GM13977 (cell line): ENCODE measurements around the gene OBSCN.

Experiments used
- DNase-seq: peaks from one replicate; pipeline ENCODE4 v3.0.0; 2012; ENCODE audit warnings: low spot score
- CTCF ChIP-seq: IDR thresholded peaks from 2 replicates; pipeline ENCODE4 v1.5.1; 2012; ENCODE audit warnings: mild to moderate bottlenecking, control low read depth; ENCODE audit not compliant: insufficient read depth; ENCODE audit errors: extremely low read depth, missing control alignments
- in situ Hi-C: fragments of 300-500 bp; cut with MboI; formaldehyde crosslinking; loops from one replicate; pipeline ENCODE4 v1.12.0; 2022; ENCODE audit warnings: low sequenced_read_pairs, low pct_unique_long_range_greater_than_20kb, mixed read lengths, inconsistent platforms; ENCODE audit not compliant: unreplicated experiment

OBSCN gene

GRCh38 chr1:228270032-228270431 lies 62.2 kb downstream of the OBSCN start:
- no peak for DNase-seq
- in situ Hi-C loops, result no loop called here
- TF ChIP-seq CTCF, result no peak

- DNase-seq, result no peak
- in situ Hi-C loops, result no loop called here
Measured at GRCh38 chr1:228271701-228272251, 63.9 kb downstream of the OBSCN start.

GRCh38 chr1:228272331-228272791 lies 64.5 kb downstream of the OBSCN start:
- in situ Hi-C loops, result no loop called here
- TF ChIP-seq CTCF, result no peak
- DNase-seq, result no peak

More at GRCh38 chr1:228271701-228272251, 63.9 kb downstream of the OBSCN start:
- no peak for TF ChIP-seq CTCF

GRCh38 chr1:228272831-228273571 lies 65.2 kb downstream of the OBSCN start:
- in situ Hi-C loops, result no loop called here
- TF ChIP-seq CTCF, result no peak
- no peak for DNase-seq

- in situ Hi-C loops, result no loop called here
- DNase-seq, result no peak
- no peak for TF ChIP-seq CTCF
Measured at GRCh38 chr1:228273720-228274451, 66.0 kb downstream of the OBSCN start.

- in situ Hi-C loops, result no loop called here
- no peak for TF ChIP-seq CTCF
- DNase-seq, result no peak
Measured at GRCh38 chr1:228274452-228275178, 66.8 kb downstream of the OBSCN start.
